Right lobe of liver (tissue), 4 donors: ENCODE data around the gene KCNK4.

Experiments
- POLR2A ChIP-seq: fragments of 450-650 bp; IDR thresholded peaks from one replicate; pipeline ENCODE4 v1.6.1; 2017; ENCODE audit warnings: antibody characterized with exemption, mild to moderate bottlenecking
- TF ChIP-seq, protein P1 (sequence below), 4 donors: fragments of 200-600 bp in 3 of 4; fragments of 450-650 bp in 1 of 4; IDR thresholded peaks; one replicate each; pipeline versions ENCODE4 v1.5.1 to v1.8.0; 2016 to 2022; ENCODE audit warnings: antibody characterized with exemption in 4 of 4, mild to moderate bottlenecking in 2 of 4
- donor health status: DM: no; HTN: no; CAD: no.
- donor health status: DM: no; HTN: no; CAD: no.
- donor health status: DM: no; HTN: yes; CAD: no.

- TF ChIP-seq POLR2A: no peak
- TF ChIP-seq, protein P1, sequence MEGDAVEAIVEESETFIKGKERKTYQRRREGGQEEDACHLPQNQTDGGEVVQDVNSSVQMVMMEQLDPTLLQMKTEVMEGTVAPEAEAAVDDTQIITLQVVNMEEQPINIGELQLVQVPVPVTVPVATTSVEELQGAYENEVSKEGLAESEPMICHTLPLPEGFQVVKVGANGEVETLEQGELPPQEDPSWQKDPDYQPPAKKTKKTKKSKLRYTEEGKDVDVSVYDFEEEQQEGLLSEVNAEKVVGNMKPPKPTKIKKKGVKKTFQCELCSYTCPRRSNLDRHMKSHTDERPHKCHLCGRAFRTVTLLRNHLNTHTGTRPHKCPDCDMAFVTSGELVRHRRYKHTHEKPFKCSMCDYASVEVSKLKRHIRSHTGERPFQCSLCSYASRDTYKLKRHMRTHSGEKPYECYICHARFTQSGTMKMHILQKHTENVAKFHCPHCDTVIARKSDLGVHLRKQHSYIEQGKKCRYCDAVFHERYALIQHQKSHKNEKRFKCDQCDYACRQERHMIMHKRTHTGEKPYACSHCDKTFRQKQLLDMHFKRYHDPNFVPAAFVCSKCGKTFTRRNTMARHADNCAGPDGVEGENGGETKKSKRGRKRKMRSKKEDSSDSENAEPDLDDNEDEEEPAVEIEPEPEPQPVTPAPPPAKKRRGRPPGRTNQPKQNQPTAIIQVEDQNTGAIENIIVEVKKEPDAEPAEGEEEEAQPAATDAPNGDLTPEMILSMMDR (IDR thresholded peaks at IDR 0.05): no peak
Observed at GRCh38 chr11:64275841-64276240, 15.3 kb upstream of the KCNK4 start.
